Esophagus muscularis mucosa (tissue), 4 donors: ENCODE results near the gene MAZ.

ENCODE experiments used
- CTCF ChIP-seq, 3 experiments: fragments of 200-600 bp in 2 of 3; fragments of 450-650 bp in 1 of 3; sonication (generic) in 2 of 3; IDR thresholded peaks; one replicate each; pipeline ENCODE4 v1.5.1; 2017 to 2019; ENCODE audit warnings: antibody characterized with exemption in 3 of 3, mild to moderate bottlenecking in 2 of 3, moderate library complexity in 1 of 3
- EP300 ChIP-seq: sonication (generic); formaldehyde crosslinking; IDR thresholded peaks from one replicate; pipeline ENCODE4 v1.6.1; 2017; ENCODE audit warnings: antibody characterized with exemption
- POLR2A ChIP-seq: fragments of 450-650 bp; IDR thresholded peaks from one replicate; pipeline ENCODE4 v1.6.1; 2017; ENCODE audit warnings: antibody characterized with exemption, moderate library complexity, mild to moderate bottlenecking, low read depth

- TF ChIP-seq POLR2A (no peak), EP300 (no peak), CTCF (IDR thresholded peaks at IDR 0.05) (no peak)
Observed at GRCh38 chr16:29770250-29770929, 35.9 kb upstream of the MAZ start.
